ENCODE measurements around the gene THEMIS.
A peak's percentile ranks its signal among the peaks of the same experiment; 100 is the strongest.

DNA sequence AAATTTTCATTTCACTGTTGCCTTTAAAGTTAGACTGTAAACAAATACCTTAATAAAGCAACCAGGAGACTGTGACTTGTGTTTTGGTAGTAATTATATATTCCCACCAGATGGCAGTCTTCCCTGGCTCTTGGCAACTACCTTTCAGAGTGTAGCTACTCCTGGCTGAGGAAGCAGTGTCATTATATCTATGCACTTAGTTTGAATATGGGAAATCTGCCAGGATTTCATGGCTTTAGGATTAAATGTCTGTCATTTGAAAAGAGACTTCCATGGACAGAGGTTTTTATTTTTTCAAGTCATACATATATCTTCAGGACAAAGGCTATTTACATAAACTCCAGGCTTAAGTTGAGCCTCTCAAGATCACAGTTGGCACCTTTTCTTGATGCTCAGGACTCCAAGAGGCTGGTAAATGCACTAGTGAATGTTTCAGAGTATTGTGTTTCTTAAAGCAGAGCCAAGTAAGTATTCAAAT is 163.8 kb downstream of the THEMIS start:
- TF ChIP-seq, protein P1, sequence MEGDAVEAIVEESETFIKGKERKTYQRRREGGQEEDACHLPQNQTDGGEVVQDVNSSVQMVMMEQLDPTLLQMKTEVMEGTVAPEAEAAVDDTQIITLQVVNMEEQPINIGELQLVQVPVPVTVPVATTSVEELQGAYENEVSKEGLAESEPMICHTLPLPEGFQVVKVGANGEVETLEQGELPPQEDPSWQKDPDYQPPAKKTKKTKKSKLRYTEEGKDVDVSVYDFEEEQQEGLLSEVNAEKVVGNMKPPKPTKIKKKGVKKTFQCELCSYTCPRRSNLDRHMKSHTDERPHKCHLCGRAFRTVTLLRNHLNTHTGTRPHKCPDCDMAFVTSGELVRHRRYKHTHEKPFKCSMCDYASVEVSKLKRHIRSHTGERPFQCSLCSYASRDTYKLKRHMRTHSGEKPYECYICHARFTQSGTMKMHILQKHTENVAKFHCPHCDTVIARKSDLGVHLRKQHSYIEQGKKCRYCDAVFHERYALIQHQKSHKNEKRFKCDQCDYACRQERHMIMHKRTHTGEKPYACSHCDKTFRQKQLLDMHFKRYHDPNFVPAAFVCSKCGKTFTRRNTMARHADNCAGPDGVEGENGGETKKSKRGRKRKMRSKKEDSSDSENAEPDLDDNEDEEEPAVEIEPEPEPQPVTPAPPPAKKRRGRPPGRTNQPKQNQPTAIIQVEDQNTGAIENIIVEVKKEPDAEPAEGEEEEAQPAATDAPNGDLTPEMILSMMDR (IDR thresholded peaks at IDR 0.05; ENCODE audit: borderline replicate concordance, extremely low read depth, low read length, poor library complexity, severe bottlenecking) = peak; percentile 79
- TF ChIP-seq EZH2 (IDR thresholded peaks at IDR 0.05; ENCODE audit: borderline replicate concordance, low read depth, low read length, severe bottlenecking) = no peak

Data from DND-41 (cell line).